Body of pancreas (tissue), 4 donors: ENCODE results near the gene FAXC.

Experiments used
- POLR2A ChIP-seq, 3 donors: fragments of 450-650 bp; IDR thresholded peaks; one replicate each; pipeline ENCODE4 v1.6.1; 2016; ENCODE audit warnings: antibody characterized with exemption in 3 of 3, mild to moderate bottlenecking in 2 of 3
- TF ChIP-seq, protein P1 (sequence below), 7 experiments: fragments of 450-650 bp in 4 of 7; fragments of 200-600 bp in 3 of 7; sonication (generic) in 3 of 7; IDR thresholded peaks; one replicate each; pipeline ENCODE4 v1.5.1; 2016 to 2019; ENCODE audit warnings: antibody characterized with exemption in 7 of 7

DNA sequence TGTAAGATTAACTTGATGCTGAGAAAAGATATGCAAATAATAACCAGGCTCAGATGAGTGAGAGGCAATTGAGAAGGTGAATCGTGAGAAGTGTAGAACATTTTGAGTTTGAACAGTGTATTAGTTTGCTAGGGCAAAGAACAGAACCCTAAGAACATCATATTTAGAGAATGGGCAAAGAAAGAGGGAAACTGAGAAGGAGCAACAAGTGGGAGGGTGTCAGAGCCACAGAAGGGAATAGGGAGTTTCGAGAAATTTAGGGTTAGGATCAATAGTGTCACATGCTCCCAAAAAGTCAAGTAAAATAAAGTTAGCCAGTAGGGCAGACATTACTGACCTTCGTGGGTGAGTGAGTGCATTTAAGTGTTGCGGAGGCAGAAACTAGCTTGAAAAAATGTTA, 5.5 kb upstream of the FAXC start:
- TF ChIP-seq, protein P1, sequence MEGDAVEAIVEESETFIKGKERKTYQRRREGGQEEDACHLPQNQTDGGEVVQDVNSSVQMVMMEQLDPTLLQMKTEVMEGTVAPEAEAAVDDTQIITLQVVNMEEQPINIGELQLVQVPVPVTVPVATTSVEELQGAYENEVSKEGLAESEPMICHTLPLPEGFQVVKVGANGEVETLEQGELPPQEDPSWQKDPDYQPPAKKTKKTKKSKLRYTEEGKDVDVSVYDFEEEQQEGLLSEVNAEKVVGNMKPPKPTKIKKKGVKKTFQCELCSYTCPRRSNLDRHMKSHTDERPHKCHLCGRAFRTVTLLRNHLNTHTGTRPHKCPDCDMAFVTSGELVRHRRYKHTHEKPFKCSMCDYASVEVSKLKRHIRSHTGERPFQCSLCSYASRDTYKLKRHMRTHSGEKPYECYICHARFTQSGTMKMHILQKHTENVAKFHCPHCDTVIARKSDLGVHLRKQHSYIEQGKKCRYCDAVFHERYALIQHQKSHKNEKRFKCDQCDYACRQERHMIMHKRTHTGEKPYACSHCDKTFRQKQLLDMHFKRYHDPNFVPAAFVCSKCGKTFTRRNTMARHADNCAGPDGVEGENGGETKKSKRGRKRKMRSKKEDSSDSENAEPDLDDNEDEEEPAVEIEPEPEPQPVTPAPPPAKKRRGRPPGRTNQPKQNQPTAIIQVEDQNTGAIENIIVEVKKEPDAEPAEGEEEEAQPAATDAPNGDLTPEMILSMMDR (IDR thresholded peaks at IDR 0.05), result no peak
- no peak for TF ChIP-seq POLR2A (IDR thresholded peaks at IDR 0.05)
